Epithelial cell of esophagus (primary cell): ENCODE data around the gene CST7.

Experiments used
- DNase-seq: peaks from one replicate; pipeline ENCODE4 v3.0.0; 2010; ENCODE audit warnings: low read depth
- H3K4me3 ChIP-seq: 2 replicates; pipeline ENCODE4 v1.5.1; 2011; ENCODE audit warnings: mild to moderate bottlenecking, low read length, control low read depth
- CTCF ChIP-seq: IDR thresholded peaks from 2 replicates; pipeline ENCODE4 v1.5.1; 2011; ENCODE audit warnings: low read depth, mild to moderate bottlenecking, low read length, control low read depth, inconsistent platforms; ENCODE audit not compliant: insufficient read depth; ENCODE audit errors: missing control alignments

The CST7 gene

GRCh38 chr20:24981282-24981681, 32.2 kb downstream of the CST7 start:
- no peak overlapping the region for H3K4me3 ChIP-seq
- DNase-seq = no peak
- TF ChIP-seq CTCF = no peak

- no peak for DNase-seq
- H3K4me3 ChIP-seq = no peak overlapping the region
- TF ChIP-seq CTCF = no peak
Measured at GRCh38 chr20:24981790-24982189, 32.7 kb downstream of the CST7 start.

- DNase-seq = no peak
- H3K4me3 ChIP-seq = no peak overlapping the region
- no peak for TF ChIP-seq CTCF
Measured at GRCh38 chr20:24983896-24984295, 34.8 kb downstream of the CST7 start.

- no peak for TF ChIP-seq CTCF
- DNase-seq = no peak
- H3K4me3 ChIP-seq = no peak overlapping the region
Measured at GRCh38 chr20:24984961-24985640, 36.0 kb downstream of the CST7 start.

GRCh38 chr20:24985802-24986201, 36.7 kb downstream of the CST7 start:
- DNase-seq = no peak
- H3K4me3 ChIP-seq = no peak overlapping the region
- TF ChIP-seq CTCF = no peak

GRCh38 chr20:24986436-24987015, 37.5 kb downstream of the CST7 start:
- no peak for DNase-seq
- no peak for TF ChIP-seq CTCF
- no peak overlapping the region for H3K4me3 ChIP-seq

- TF ChIP-seq CTCF = no peak
- DNase-seq = peak; percentile 83
- H3K4me3 ChIP-seq = no peak overlapping the region
Measured at GRCh38 chr20:24987244-24987643, 38.2 kb downstream of the CST7 start.
